Measurements from ENCODE around the gene CAMTA1.

Gene CAMTA1

DNA sequence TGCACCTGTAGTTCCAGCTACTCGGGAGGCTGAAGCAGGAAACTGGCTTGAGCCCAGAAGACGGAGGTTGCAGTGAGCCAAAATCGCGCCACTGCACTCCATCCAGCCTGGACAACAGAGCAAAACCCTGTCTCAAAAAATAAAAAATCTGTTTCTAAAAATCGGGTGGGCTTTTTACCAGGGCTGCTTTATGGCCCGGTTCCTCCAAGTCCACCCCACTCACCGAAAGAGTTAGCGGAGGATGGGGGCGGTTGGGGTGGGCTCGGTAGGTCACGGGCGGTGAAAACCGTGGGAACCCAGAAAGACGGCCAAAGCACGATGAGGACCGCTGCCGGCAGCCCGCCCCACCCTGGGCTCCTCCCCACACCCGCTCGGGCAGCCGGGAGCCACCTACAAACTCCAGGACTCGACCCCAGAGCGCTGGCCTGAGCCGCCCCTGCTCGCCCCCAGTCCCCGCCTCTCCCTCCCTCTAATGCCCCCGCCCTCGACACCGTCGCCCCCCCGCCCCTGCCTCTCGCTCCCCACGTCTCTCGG lies 998.0 kb downstream of the CAMTA1 start (continued):
- TF ChIP-seq ZNF114 (tag by site-specific recombination; IDR thresholded peaks at IDR 0.05) (no peak), ZNF132 (tag by site-specific recombination; IDR thresholded peaks at IDR 0.05; ENCODE audit: borderline replicate concordance) (no peak), ZNF335 (tag by site-specific recombination; conservative IDR thresholded peaks at IDR 0.05) (peak; percentile 93), ZNF404 (tag by site-specific recombination; IDR thresholded peaks at IDR 0.05) (no peak), MYNN (tag by site-specific recombination; IDR thresholded peaks at IDR 0.05; ENCODE audit: borderline replicate concordance) (no peak), ZNF121 (tag by site-specific recombination; IDR thresholded peaks at IDR 0.05) (no peak), ZNF37A (tag by site-specific recombination; IDR thresholded peaks at IDR 0.05) (no peak), WT1 (tag by site-specific recombination; IDR thresholded peaks at IDR 0.05) (no peak), KLF10 (tag by site-specific recombination; IDR thresholded peaks at IDR 0.05) (no peak), ZEB2 (tag by site-specific recombination; IDR thresholded peaks at IDR 0.05) (0 out of 2 replicates have a peak, but pooled peaks have one; percentile 21), YY2 (tag by site-specific recombination; IDR thresholded peaks at IDR 0.05) (no peak), PRDM1 (tag by site-specific recombination; IDR thresholded peaks at IDR 0.05) (no peak), ZNF791 (tag by site-specific recombination; IDR thresholded peaks at IDR 0.05) (no peak), ZNF274 (IDR thresholded peaks at IDR 0.05; ENCODE audit: low read length) (no peak), ZNF274 (tag by site-specific recombination; IDR thresholded peaks at IDR 0.05; ENCODE audit: borderline replicate concordance) (no peak), ZNF626 (tag by site-specific recombination; IDR thresholded peaks at IDR 0.05) (no peak), ZBTB21 (tag by site-specific recombination; IDR thresholded peaks at IDR 0.05) (no peak), ZFHX2 (tag by site-specific recombination; conservative IDR thresholded peaks at IDR 0.05) (peak; percentile 49; the same call in 1 of the 2 replicates), ZNF16 (tag by site-specific recombination; IDR thresholded peaks at IDR 0.05; ENCODE audit: low read depth) (no peak)
- TF ChIP-seq, protein P1, sequence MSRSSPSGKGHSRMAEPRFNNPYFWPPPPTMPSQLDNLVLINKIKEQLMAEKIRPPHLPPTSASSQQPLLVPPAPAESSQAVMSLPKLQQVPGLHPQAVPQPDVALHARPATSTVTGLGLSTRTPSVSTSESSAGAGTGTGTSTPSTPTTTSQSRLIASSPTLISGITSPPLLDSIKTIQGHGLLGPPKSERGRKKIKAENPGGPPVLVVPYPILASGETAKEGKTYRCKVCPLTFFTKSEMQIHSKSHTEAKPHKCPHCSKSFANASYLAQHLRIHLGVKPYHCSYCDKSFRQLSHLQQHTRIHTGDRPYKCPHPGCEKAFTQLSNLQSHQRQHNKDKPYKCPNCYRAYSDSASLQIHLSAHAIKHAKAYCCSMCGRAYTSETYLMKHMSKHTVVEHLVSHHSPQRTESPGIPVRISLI (tag by site-specific recombination; IDR thresholded peaks at IDR 0.05): no peak
- TF ChIP-seq, protein P2, sequence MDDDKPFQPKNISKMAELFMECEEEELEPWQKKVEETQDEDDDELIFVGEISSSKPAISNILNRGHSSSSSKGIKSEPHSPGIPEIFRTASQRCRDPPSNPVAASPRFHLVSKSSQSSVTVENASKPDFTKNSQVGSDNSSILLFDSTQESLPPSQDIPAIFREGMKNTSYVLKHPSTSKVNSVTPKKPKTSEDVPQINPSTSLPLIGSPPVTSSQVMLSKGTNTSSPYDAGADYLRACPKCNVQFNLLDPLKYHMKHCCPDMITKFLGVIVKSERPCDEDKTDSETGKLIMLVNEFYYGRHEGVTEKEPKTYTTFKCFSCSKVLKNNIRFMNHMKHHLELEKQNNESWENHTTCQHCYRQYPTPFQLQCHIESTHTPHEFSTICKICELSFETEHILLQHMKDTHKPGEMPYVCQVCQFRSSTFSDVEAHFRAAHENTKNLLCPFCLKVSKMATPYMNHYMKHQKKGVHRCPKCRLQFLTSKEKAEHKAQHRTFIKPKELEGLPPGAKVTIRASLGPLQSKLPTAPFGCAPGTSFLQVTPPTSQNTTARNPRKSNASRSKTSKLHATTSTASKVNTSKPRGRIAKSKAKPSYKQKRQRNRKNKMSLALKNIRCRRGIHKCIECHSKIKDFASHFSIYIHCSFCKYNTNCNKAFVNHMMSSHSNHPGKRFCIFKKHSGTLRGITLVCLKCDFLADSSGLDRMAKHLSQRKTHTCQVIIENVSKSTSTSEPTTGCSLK (tag by site-specific recombination; IDR thresholded peaks at IDR 0.05): no peak
- TF ChIP-seq, protein P3, sequence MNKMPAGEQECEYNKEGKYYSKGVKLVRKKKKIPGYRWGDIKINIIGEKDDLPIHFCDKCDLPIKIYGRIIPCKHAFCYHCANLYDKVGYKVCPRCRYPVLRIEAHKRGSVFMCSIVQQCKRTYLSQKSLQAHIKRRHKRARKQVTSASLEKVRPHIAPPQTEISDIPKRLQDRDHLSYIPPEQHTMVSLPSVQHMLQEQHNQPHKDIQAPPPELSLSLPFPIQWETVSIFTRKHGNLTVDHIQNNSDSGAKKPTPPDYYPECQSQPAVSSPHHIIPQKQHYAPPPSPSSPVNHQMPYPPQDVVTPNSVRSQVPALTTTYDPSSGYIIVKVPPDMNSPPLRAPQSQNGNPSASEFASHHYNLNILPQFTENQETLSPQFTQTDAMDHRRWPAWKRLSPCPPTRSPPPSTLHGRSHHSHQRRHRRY (tag by site-specific recombination; IDR thresholded peaks at IDR 0.05): no peak
- TF ChIP-seq, protein P4, sequence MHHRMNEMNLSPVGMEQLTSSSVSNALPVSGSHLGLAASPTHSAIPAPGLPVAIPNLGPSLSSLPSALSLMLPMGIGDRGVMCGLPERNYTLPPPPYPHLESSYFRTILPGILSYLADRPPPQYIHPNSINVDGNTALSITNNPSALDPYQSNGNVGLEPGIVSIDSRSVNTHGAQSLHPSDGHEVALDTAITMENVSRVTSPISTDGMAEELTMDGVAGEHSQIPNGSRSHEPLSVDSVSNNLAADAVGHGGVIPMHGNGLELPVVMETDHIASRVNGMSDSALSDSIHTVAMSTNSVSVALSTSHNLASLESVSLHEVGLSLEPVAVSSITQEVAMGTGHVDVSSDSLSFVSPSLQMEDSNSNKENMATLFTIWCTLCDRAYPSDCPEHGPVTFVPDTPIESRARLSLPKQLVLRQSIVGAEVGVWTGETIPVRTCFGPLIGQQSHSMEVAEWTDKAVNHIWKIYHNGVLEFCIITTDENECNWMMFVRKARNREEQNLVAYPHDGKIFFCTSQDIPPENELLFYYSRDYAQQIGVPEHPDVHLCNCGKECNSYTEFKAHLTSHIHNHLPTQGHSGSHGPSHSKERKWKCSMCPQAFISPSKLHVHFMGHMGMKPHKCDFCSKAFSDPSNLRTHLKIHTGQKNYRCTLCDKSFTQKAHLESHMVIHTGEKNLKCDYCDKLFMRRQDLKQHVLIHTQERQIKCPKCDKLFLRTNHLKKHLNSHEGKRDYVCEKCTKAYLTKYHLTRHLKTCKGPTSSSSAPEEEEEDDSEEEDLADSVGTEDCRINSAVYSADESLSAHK (tag by site-specific recombination; IDR thresholded peaks at IDR 0.05): peak; percentile 73
- TF ChIP-seq, protein P5, sequence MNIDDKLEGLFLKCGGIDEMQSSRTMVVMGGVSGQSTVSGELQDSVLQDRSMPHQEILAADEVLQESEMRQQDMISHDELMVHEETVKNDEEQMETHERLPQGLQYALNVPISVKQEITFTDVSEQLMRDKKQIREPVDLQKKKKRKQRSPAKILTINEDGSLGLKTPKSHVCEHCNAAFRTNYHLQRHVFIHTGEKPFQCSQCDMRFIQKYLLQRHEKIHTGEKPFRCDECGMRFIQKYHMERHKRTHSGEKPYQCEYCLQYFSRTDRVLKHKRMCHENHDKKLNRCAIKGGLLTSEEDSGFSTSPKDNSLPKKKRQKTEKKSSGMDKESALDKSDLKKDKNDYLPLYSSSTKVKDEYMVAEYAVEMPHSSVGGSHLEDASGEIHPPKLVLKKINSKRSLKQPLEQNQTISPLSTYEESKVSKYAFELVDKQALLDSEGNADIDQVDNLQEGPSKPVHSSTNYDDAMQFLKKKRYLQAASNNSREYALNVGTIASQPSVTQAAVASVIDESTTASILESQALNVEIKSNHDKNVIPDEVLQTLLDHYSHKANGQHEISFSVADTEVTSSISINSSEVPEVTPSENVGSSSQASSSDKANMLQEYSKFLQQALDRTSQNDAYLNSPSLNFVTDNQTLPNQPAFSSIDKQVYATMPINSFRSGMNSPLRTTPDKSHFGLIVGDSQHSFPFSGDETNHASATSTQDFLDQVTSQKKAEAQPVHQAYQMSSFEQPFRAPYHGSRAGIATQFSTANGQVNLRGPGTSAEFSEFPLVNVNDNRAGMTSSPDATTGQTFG (tag by site-specific recombination; IDR thresholded peaks at IDR 0.05; ENCODE audit: borderline replicate concordance): no peak
- TF ChIP-seq, protein P6, sequence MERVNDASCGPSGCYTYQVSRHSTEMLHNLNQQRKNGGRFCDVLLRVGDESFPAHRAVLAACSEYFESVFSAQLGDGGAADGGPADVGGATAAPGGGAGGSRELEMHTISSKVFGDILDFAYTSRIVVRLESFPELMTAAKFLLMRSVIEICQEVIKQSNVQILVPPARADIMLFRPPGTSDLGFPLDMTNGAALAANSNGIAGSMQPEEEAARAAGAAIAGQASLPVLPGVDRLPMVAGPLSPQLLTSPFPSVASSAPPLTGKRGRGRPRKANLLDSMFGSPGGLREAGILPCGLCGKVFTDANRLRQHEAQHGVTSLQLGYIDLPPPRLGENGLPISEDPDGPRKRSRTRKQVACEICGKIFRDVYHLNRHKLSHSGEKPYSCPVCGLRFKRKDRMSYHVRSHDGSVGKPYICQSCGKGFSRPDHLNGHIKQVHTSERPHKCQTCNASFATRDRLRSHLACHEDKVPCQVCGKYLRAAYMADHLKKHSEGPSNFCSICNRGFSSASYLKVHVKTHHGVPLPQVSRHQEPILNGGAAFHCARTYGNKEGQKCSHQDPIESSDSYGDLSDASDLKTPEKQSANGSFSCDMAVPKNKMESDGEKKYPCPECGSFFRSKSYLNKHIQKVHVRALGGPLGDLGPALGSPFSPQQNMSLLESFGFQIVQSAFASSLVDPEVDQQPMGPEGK (tag by site-specific recombination; IDR thresholded peaks at IDR 0.05): peak; percentile 65
- TF ChIP-seq, protein P7, sequence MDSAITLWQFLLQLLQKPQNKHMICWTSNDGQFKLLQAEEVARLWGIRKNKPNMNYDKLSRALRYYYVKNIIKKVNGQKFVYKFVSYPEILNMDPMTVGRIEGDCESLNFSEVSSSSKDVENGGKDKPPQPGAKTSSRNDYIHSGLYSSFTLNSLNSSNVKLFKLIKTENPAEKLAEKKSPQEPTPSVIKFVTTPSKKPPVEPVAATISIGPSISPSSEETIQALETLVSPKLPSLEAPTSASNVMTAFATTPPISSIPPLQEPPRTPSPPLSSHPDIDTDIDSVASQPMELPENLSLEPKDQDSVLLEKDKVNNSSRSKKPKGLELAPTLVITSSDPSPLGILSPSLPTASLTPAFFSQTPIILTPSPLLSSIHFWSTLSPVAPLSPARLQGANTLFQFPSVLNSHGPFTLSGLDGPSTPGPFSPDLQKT (IDR thresholded peaks at IDR 0.05; ENCODE audit: borderline replicate concordance, low read depth, low read length): no peak

Measured in HEK293 (cell line).